Lung (tissue), 12 donors: Measurements from ENCODE around the gene CCL22. TPM values are rescaled to one million over a fixed set of nuclear protein-coding genes. Genes with fewer than 3 reads are reported as not detected.

Source experiments
- ATAC-seq: fragments of 200-7000 bp; cut with Tn5 transposase; one replicate; pipeline ENCODE4 v1.9.1; 2020; ENCODE audit warnings: moderate number of reproducible peaks; ENCODE audit not compliant: insufficient read depth, low FRiP score
- DNase-seq, 3 donors: peaks; one replicate each; pipeline ENCODE4 v3.0.0-alpha.2; 2013 to 2017
- H3K27ac ChIP-seq, 2 donors: one replicate each; pipeline ENCODE4 v1.5.1; 2013; ENCODE audit warnings: mild to moderate bottlenecking in 2 of 2, moderate library complexity in 2 of 2, control low read depth in 1 of 2, inconsistent platforms in 1 of 2, low read depth in 1 of 2, low read length in 1 of 2
- H3K27me3 ChIP-seq, 3 donors: one replicate each; pipeline ENCODE4 v1.5.1; 2013; ENCODE audit warnings: low read length in 2 of 3; ENCODE audit not compliant: control insufficient read depth in 3 of 3, insufficient read depth in 3 of 3
- H3K36me3 ChIP-seq, 4 donors: one replicate each; pipeline ENCODE4 v1.5.1; 2013; ENCODE audit warnings: low read length in 4 of 4, mild to moderate bottlenecking in 1 of 4, moderate library complexity in 1 of 4; ENCODE audit not compliant: control insufficient read depth in 4 of 4, insufficient read depth in 4 of 4
- H3K4me1 ChIP-seq, 5 donors: one replicate each; pipeline ENCODE4 v1.5.1; 2013; ENCODE audit warnings: low read length in 5 of 5, mild to moderate bottlenecking in 2 of 5, moderate library complexity in 1 of 5; ENCODE audit not compliant: control insufficient read depth in 5 of 5, insufficient read depth in 5 of 5
- H3K4me3 ChIP-seq: one replicate; pipeline ENCODE4 v1.5.1; 2013; ENCODE audit warnings: mild to moderate bottlenecking, control low read depth, moderate library complexity
- H3K9ac ChIP-seq, 2 donors: one replicate each; pipeline ENCODE4 v1.5.1; 2013; ENCODE audit warnings: low read length in 2 of 2, control low read depth in 1 of 2; ENCODE audit not compliant: insufficient read depth in 1 of 2
- H3K9me3 ChIP-seq, 4 donors: one replicate each; pipeline ENCODE4 v1.5.1; 2013; ENCODE audit warnings: low read length in 3 of 4, mild to moderate bottlenecking in 1 of 4, moderate library complexity in 1 of 4; ENCODE audit not compliant: control insufficient read depth in 4 of 4, insufficient read depth in 3 of 4
- WGBS, 2 donors: extraction: QIAGEN DNeasy Blood & Tissue Kit; methylation state at CpG; one replicate each; pipeline ENCODE4 v1.1.7; 2013; 5-methylcytosine and 5-hydroxymethylcytosine counted together
- polyA plus RNA-seq, 2 donors: library from polyadenylated mRNA; stranded (reverse); fragments of 200-250 nt; gene quantifications; one replicate each; pipeline ENCODE4 v1.2.1, GENCODE V29; 2013
- total RNA-seq, 2 donors: library from RNA; depleted of rRNA in 1 of 2; stranded (reverse); fragments of >200 nt in 1 of 2; gene quantifications; one replicate each; pipeline ENCODE4 v1.2.1, GENCODE V29; 2014 to 2021
- TF ChIP-seq, protein P1 (sequence below): IDR thresholded peaks from 2 replicates; pipeline ENCODE4 v1.5.1; 2012; ENCODE audit warnings: mild to moderate bottlenecking; ENCODE audit errors: control extremely low read depth, extremely low read depth
- donor health status: control.
- donor health status: control.
- donor health status: Bipolar disorder and iron deficiency.
- donor health status: healthy.
- donor health status: DM: yes; HTN: yes; CAD: no.

CCL22 gene
- total and polyA plus RNA-seq, 4 donors, result 0.43 to 3.1 (median 1.2) TPM

DNA sequence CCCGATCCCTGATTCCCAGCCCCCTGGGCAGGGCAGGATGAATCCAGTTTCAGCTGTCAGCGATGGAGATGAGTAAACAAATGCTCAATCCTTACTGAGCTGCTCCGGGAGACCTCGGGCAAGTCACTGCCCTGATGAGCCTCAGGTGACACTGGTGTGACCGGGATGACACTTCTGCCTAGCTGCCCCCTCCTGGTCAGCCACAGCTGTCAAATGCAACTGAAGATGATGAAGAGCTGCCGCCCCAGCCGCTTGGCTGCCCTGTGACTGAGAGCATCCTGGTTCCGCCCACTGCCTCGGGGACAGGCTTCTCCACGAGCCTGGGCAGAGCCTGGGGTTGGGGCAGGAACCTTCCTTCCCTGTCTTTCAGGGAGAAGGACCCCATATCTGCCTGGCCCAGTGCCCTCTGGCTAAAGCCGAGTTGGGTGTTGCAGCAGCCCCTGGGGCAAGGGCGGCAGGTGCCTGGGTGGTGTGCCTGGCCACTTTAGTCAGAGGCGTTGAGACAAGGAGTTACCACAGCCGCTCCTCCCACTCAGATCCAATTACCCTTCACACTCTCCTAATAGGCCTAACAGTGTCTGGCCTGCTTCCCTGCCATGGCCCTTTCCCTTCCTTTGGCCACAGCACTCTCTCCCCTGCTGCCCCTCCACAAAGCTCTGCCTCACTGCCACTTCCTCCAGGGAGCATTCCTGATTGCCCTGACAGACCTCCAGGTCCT is 51.4 kb downstream of the CCL22 start:
- no peak overlapping the region for H3K27ac ChIP-seq
- no peaks in the 10 kb centered on the region for H3K27me3 ChIP-seq
- peaks cover 0 to 15% (median 0%) of the 10 kb centered on the region in 5 donors for H3K4me1 ChIP-seq
- no peak overlapping the region for H3K4me3 ChIP-seq
- no peak overlapping the region for H3K9ac ChIP-seq
- WGBS, 2 donors, result 69 to 80% methylated on average over 14 of the region's 14 CpGs
- TF ChIP-seq, protein P1, sequence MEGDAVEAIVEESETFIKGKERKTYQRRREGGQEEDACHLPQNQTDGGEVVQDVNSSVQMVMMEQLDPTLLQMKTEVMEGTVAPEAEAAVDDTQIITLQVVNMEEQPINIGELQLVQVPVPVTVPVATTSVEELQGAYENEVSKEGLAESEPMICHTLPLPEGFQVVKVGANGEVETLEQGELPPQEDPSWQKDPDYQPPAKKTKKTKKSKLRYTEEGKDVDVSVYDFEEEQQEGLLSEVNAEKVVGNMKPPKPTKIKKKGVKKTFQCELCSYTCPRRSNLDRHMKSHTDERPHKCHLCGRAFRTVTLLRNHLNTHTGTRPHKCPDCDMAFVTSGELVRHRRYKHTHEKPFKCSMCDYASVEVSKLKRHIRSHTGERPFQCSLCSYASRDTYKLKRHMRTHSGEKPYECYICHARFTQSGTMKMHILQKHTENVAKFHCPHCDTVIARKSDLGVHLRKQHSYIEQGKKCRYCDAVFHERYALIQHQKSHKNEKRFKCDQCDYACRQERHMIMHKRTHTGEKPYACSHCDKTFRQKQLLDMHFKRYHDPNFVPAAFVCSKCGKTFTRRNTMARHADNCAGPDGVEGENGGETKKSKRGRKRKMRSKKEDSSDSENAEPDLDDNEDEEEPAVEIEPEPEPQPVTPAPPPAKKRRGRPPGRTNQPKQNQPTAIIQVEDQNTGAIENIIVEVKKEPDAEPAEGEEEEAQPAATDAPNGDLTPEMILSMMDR, result no peak
- no peak for ATAC-seq
- no peak for DNase-seq
- H3K36me3 ChIP-seq, result no peaks in the 10 kb centered on the region
- H3K9me3 ChIP-seq, result no peaks in the 10 kb centered on the region

- no peak overlapping the region for H3K4me3 ChIP-seq
- no peak overlapping the region for H3K27ac ChIP-seq
- no peaks in the 10 kb centered on the region for H3K27me3 ChIP-seq
- TF ChIP-seq, protein P1, result no peak
- no peak for DNase-seq
- H3K9me3 ChIP-seq, result no peaks in the 10 kb centered on the region
- H3K36me3 ChIP-seq, result no peaks in the 10 kb centered on the region
- no peak for ATAC-seq
- H3K9ac ChIP-seq, result no peak overlapping the region
- 70 to 76% methylated on average over 10 to 12 of the region's 12 CpGs for WGBS, 2 donors
- H3K4me1 ChIP-seq, result peaks cover 0 to 17% (median under 1%) of the 10 kb centered on the region in 5 donors
These were observed 52.9 kb downstream of the CCL22 start for GRCh38 chr16:57411362-57411976.

GRCh38 chr16:57412584-57412983 is 54.0 kb downstream of the CCL22 start:
- no peak overlapping the region for H3K4me3 ChIP-seq
- H3K27me3 ChIP-seq, result no peaks in the 10 kb centered on the region
- DNase-seq (no peak), ATAC-seq (no peak)
- H3K36me3 ChIP-seq, result no peaks in the 10 kb centered on the region
- H3K27ac ChIP-seq, result no peak overlapping the region
- H3K9me3 ChIP-seq, result no peaks in the 10 kb centered on the region
- H3K4me1 ChIP-seq, result peaks cover 0 to 20% (median 5%) of the 10 kb centered on the region in 5 donors
- TF ChIP-seq, protein P1, result no peak
- 92 to 95% methylated on average over 9 of the region's 9 CpGs for WGBS, 2 donors
- H3K9ac ChIP-seq, result no peak overlapping the region
